ENCODE measurements around the gene TMEM42. TPM values are rescaled to one million over a fixed set of nuclear protein-coding genes. Genes with fewer than 3 reads are reported as not detected.

Gene TMEM42
- total RNA-seq (2021; fragmentation: NEBNext Ultra II Directional; extraction: Animal tissue kit (Norgen Biotek cat#: 25700)) (10.8 and 11.2 TPM in 2 replicates), polyA plus RNA-seq (2011; rRNA removed) (41.4 and 42.6 TPM in 2 replicates), polyA minus RNA-seq (2011; rRNA and poly(A)+ RNA removed) (16.3 and 17.1 TPM in 2 replicates)
- polyA plus RNA-seq (2011; cell fraction: cytosol; rRNA removed): 33.0 TPM
- polyA plus RNA-seq (2011; cell fraction: nucleus; rRNA removed): 44.2 TPM
- polyA plus RNA-seq (2012, experiment 1 of 2): 13.6 to 17.7 TPM (median 15.8 TPM) in 4 replicates
- polyA plus RNA-seq (2012, experiment 2 of 2): 18.5 TPM
- polyA plus RNA-seq (2013, experiment 1 of 2): 13.1 TPM
- polyA plus RNA-seq (2013, experiment 2 of 2): 13.7 TPM
- polyA minus RNA-seq (2011; cell fraction: cytosol; rRNA and poly(A)+ RNA removed): 9.3 TPM
- 11.0 TPM for polyA minus RNA-seq (2011; cell fraction: nucleus; rRNA and poly(A)+ RNA removed)
- long read RNA-seq, experiment 1, partial matches to known transcripts: 3 of 18 reads
- long read RNA-seq, experiment 1, other reads (novel, unspliced or antisense): 12 of 18 reads
- long read RNA-seq, experiment 2, partial matches to known transcripts: 2 of 15 reads
- long read RNA-seq, experiment 2, other reads (novel, unspliced or antisense): 12 of 15 reads

- no peak within 1 kb of the TSS for H3K14ac ChIP-seq (ENCODE audit: insufficient read length)
- CTCF ChIA-PET (ENCODE audit: partially characterized antibody): interaction anchor here (1.0 to 1.9 kb wide), 3 partner anchors 29 to 53 kb away, joined by 3 to 5 read pairs (median 4); no protein-coding TSS in a partner anchor
- H2AFZ ChIP-seq (ENCODE audit: low read length): peak within 1 kb of the TSS; percentile 95
- peak within 1 kb of the TSS; percentile 64 to 71 (median 68) for H3K4me3 ChIP-seq (ENCODE audit: extremely low read depth in 1 of 4, insufficient read depth in 2 of 4, low read depth in 3 of 4, low read length in 4 of 4)
- peak within 1 kb of the TSS; percentile 70 to 81 (median 74) for H3K9ac ChIP-seq (replicated peaks in 1 of 4; ENCODE audit: extremely low read depth in 1 of 4, low read depth in 3 of 4, low read length in 3 of 4)
- H2BK5ac ChIP-seq (ENCODE audit: low read depth, low read length): peak within 1 kb of the TSS; percentile 75; the same call in 1 of the 2 replicates
- no peak for FAIRE-seq
- H3K27ac ChIP-seq (ENCODE audit: low read depth, low read length): peak within 1 kb of the TSS; percentile 79
- H3K4ac ChIP-seq (replicated peaks; ENCODE audit: insufficient read length, low read depth, low read length): no peak within 1 kb of the TSS
- peak; percentile 89 to 96 for DNase-seq (ENCODE audit: low read depth in 1 of 2, low spot score in 2 of 2)
- H3K79me2 ChIP-seq (ENCODE audit: control insufficient read depth in 1 of 2, insufficient read depth in 2 of 2, low read length in 2 of 2): no peaks in the 10 kb centered on the region; a peak in 1 of 4 replicates
- no peak within 1 kb of the TSS for H2AK5ac ChIP-seq (ENCODE audit: low read depth, low read length)
- H3K79me1 ChIP-seq (ENCODE audit: low read depth, low read length): no peaks in the 10 kb centered on the region; the same call in none of the 2 replicates
- H3K23ac ChIP-seq (ENCODE audit: insufficient read length): no peak within 1 kb of the TSS
- H4K5ac ChIP-seq (ENCODE audit: insufficient read length, low read depth, low read length): peak within 1 kb of the TSS; percentile 84
- no peak within 1 kb of the TSS for H2BK120ac ChIP-seq (replicated peaks; ENCODE audit: low read depth, low read length)
- peak within 1 kb of the TSS; percentile 54 for H4K91ac ChIP-seq (replicated peaks; ENCODE audit: insufficient read length, low read length)
- H3K36me3 ChIP-seq (ENCODE audit: control insufficient read depth in 2 of 4, insufficient read depth in 4 of 4, low read length in 3 of 4): no peaks in the 10 kb centered on the region
- H2BK20ac ChIP-seq (ENCODE audit: low read length): no peak within 1 kb of the TSS
- H2BK15ac ChIP-seq (ENCODE audit: low read length): no peak within 1 kb of the TSS
- H3K4me1 ChIP-seq (replicated peaks in 1 of 4; ENCODE audit: control insufficient read depth in 3 of 4, insufficient read depth in 4 of 4, low read length in 3 of 4): peaks cover 0 to 5% (median 4%) of the 10 kb centered on the region in 4 experiments; a peak in 5 of 7 replicates
- peaks cover 0 to 2% of the 10 kb centered on the region in 2 experiments for H4K20me1 ChIP-seq (replicated peaks in 1 of 2; ENCODE audit: control insufficient read depth in 1 of 2, insufficient read depth in 2 of 2, low read length in 2 of 2)
- H2BK12ac ChIP-seq (ENCODE audit: low read depth, low read length): no peak within 1 kb of the TSS
- POLR2A ChIA-PET (ENCODE audit: partially characterized antibody): interaction anchor here (0.9 kb wide), 1 partner anchor 351 kb away, joined by 3 read pairs; no protein-coding TSS in a partner anchor
- H3K18ac ChIP-seq (ENCODE audit: extremely low read depth, low read length): peak within 1 kb of the TSS; percentile 87
- no peaks in the 10 kb centered on the region for H3K27me3 ChIP-seq (replicated peaks in 1 of 4; ENCODE audit: control insufficient read depth in 3 of 4, extremely low read depth in 1 of 4, insufficient read depth in 3 of 4, low read length in 3 of 4)
- no peaks in the 10 kb centered on the region for H3K9me3 ChIP-seq (ENCODE audit: insufficient read depth in 2 of 2, low read depth in 1 of 2, low read length in 1 of 2)
- H3K23me2 ChIP-seq (ENCODE audit: low read depth, low read length): peaks cover 5% of the 10 kb centered on the region
- WGBS, 2 experiments (ENCODE audit: extremely low coverage in 1 of 2, insufficient coverage in 1 of 2, insufficient read length in 1 of 2, insufficient replicate concordance in 2 of 2, low coverage in 1 of 2, low lambda C conversion rate in 2 of 2, missing lambda C conversion rate in 1 of 2): 6% methylated on average over 76 of the region's 91 CpGs; no CpG with 5 or more reads in 1 of the 2 experiments
- peak within 1 kb of the TSS; percentile 59 for H3K56ac ChIP-seq (replicated peaks; ENCODE audit: insufficient read length, low read depth, low read length)
- peak within 1 kb of the TSS; percentile 97 for H4K8ac ChIP-seq (ENCODE audit: extremely low read depth, insufficient read depth, low read length)
- peak within 1 kb of the TSS; percentile 84 to 85 for H3K4me2 ChIP-seq (ENCODE audit: insufficient read depth in 1 of 2, low read depth in 2 of 2, low read length in 2 of 2)
- TF ChIP-seq CREB1 (IDR thresholded peaks at IDR 0.05) (peak; percentile 92), MAFK (IDR thresholded peaks at IDR 0.05; ENCODE audit: low read depth, low read length) (no peak), RBBP5 (IDR thresholded peaks at IDR 0.05; ENCODE audit: borderline replicate concordance, low read depth, low read length) (peak; percentile 78; the same call in 1 of the 2 replicates), EP300 (IDR thresholded peaks at IDR 0.05; ENCODE audit: borderline replicate concordance in 1 of 2, low read depth in 2 of 2, low read length in 2 of 2) (no peak), USF2 (IDR thresholded peaks at IDR 0.05; ENCODE audit: low read length) (peak; percentile 99), POLR2AphosphoS5 (IDR thresholded peaks at IDR 0.05; ENCODE audit: low read depth, low read length) (peak; percentile 85), NRF1 (IDR thresholded peaks at IDR 0.05; ENCODE audit: low read depth, low read length) (no peak), SP1 (IDR thresholded peaks at IDR 0.05; ENCODE audit: low read depth, low read length) (peak; percentile 58; the same call in 1 of the 2 replicates)
Observed at GRCh38 chr3:44861412-44862225, at the start of gene TMEM42. Gene TMEM42, plus strand, starts transcription at chr3:44861912. Its CDS starts 13 bp downstream, at chr3:44861925.

Data from H1 (cell line).